NT2/D1 (cell line): Measurements from ENCODE around the gene KRIT1.

Experiments used
- YY1 ChIP-seq: IDR thresholded peaks from 2 replicates; pipeline ENCODE4 v1.6.1; 2011; ENCODE audit not compliant: insufficient read length, insufficient read depth
- ZNF274 ChIP-seq: IDR thresholded peaks from 2 replicates; pipeline ENCODE4 v1.6.1; 2011; ENCODE audit warnings: mild to moderate bottlenecking, low read depth, low read length

- TF ChIP-seq ZNF274 (no peak), YY1 (no peak)
Measured at GRCh38 chr7:92226981-92227380, 18.7 kb downstream of the KRIT1 start.
